ENCODE measurements around the gene ZNF554.

DNA sequence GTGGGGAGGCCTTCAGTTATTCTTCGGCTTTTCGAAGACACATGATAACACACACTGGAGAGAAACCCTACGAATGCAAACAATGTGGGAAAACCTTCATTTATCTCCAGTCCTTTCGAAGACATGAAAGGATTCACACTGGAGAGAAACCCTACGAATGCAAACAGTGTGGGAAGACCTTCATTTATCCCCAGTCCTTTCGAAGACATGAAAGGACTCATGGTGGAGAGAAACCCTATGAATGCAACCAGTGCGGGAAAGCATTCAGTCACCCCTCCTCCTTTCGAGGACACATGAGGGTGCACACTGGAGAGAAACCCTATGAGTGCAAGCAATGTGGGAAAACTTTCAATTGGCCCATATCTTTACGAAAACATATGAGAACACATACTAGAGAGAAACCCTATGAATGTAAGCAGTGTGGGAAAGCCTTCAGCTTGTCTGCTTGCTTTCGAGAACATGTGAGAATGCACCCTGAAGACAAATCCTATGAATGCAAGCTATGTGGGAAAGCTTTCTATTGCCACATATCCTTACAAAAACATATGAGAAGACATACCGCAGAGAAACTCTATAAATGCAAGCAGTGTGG, 33.4 kb downstream of the ZNF554 start:
- TF ChIP-seq, protein P1, sequence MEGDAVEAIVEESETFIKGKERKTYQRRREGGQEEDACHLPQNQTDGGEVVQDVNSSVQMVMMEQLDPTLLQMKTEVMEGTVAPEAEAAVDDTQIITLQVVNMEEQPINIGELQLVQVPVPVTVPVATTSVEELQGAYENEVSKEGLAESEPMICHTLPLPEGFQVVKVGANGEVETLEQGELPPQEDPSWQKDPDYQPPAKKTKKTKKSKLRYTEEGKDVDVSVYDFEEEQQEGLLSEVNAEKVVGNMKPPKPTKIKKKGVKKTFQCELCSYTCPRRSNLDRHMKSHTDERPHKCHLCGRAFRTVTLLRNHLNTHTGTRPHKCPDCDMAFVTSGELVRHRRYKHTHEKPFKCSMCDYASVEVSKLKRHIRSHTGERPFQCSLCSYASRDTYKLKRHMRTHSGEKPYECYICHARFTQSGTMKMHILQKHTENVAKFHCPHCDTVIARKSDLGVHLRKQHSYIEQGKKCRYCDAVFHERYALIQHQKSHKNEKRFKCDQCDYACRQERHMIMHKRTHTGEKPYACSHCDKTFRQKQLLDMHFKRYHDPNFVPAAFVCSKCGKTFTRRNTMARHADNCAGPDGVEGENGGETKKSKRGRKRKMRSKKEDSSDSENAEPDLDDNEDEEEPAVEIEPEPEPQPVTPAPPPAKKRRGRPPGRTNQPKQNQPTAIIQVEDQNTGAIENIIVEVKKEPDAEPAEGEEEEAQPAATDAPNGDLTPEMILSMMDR (IDR thresholded peaks at IDR 0.05; ENCODE audit: low read depth, low read length, missing input control), result no peak
- TF ChIP-seq YY1 (IDR thresholded peaks at IDR 0.05), result no peak
- TF ChIP-seq FOXA1 (IDR thresholded peaks at IDR 0.05), result no peak
- TF ChIP-seq, protein P2, sequence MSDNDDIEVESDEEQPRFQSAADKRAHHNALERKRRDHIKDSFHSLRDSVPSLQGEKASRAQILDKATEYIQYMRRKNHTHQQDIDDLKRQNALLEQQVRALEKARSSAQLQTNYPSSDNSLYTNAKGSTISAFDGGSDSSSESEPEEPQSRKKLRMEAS (IDR thresholded peaks at IDR 0.05), result no peak
- no peak for TF ChIP-seq HNF4A (conservative IDR thresholded peaks at IDR 0.05)
- no peak for TF ChIP-seq JUND (IDR thresholded peaks at IDR 0.05)
- TF ChIP-seq, protein P3, sequence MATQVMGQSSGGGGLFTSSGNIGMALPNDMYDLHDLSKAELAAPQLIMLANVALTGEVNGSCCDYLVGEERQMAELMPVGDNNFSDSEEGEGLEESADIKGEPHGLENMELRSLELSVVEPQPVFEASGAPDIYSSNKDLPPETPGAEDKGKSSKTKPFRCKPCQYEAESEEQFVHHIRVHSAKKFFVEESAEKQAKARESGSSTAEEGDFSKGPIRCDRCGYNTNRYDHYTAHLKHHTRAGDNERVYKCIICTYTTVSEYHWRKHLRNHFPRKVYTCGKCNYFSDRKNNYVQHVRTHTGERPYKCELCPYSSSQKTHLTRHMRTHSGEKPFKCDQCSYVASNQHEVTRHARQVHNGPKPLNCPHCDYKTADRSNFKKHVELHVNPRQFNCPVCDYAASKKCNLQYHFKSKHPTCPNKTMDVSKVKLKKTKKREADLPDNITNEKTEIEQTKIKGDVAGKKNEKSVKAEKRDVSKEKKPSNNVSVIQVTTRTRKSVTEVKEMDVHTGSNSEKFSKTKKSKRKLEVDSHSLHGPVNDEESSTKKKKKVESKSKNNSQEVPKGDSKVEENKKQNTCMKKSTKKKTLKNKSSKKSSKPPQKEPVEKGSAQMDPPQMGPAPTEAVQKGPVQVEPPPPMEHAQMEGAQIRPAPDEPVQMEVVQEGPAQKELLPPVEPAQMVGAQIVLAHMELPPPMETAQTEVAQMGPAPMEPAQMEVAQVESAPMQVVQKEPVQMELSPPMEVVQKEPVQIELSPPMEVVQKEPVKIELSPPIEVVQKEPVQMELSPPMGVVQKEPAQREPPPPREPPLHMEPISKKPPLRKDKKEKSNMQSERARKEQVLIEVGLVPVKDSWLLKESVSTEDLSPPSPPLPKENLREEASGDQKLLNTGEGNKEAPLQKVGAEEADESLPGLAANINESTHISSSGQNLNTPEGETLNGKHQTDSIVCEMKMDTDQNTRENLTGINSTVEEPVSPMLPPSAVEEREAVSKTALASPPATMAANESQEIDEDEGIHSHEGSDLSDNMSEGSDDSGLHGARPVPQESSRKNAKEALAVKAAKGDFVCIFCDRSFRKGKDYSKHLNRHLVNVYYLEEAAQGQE (IDR thresholded peaks at IDR 0.05), result no peak
- TF ChIP-seq EGR1 (IDR thresholded peaks at IDR 0.05; ENCODE audit: low read depth in 2 of 2), result no peak
- TF ChIP-seq TAF1 (conservative IDR thresholded peaks at IDR 0.05), result no peak
